Gastrocnemius medialis (tissue), 4 donors: ENCODE results near the gene CCNG1.

Experiments
- CTCF ChIP-seq, 5 experiments: fragments of 450-650 bp in 3 of 5; fragments of 200-600 bp in 2 of 5; sonication (generic) in 2 of 5; IDR thresholded peaks in 4 of 5; conservative IDR thresholded peaks in 1 of 5; 1 replicate in 4 of 5; 2 replicates in 1 of 5; pipeline ENCODE4 v1.5.1; 2016 to 2019; ENCODE audit warnings: antibody characterized with exemption in 5 of 5, mild to moderate bottlenecking in 3 of 5, moderate library complexity in 3 of 5
- POLR2A ChIP-seq, 2 donors: fragments of 450-650 bp; IDR thresholded peaks; one replicate each; pipeline ENCODE4 v1.6.1; 2017; ENCODE audit warnings: antibody characterized with exemption in 2 of 2, mild to moderate bottlenecking in 2 of 2, moderate library complexity in 2 of 2

GRCh38 chr5:163459462-163459818, 22.0 kb downstream of the CCNG1 start:
- TF ChIP-seq POLR2A (IDR thresholded peaks at IDR 0.05) (no peak), CTCF (IDR thresholded peaks at IDR 0.05 in 4 of 5, conservative IDR thresholded peaks at IDR 0.05 in 1 of 5) (no peak)
